Activated naive CD4-positive, alpha-beta T cell treated with anti-CD3 and anti-CD28 coated beads, Interleukin-2, amount 50 U/mL, for 72 hours (primary cell): ENCODE data around the gene KHNYN. TPM values are rescaled to one million over a fixed set of nuclear protein-coding genes. Genes with fewer than 3 reads are reported as not detected.
"Not testable (repeated sequence)": the region's sequence is repeated elsewhere in the genome, so short reads cannot be mapped to it uniquely, and the experiment has no call there.

Experiments
- ATAC-seq, 2 donors: fragments of 150-1000 bp; cut with Tn5 transposase; 2 replicates each; pipeline ENCODE4 v1.10.0; 2021; ENCODE audit warnings: mild to moderate bottlenecking in 2 of 2, moderate library complexity in 2 of 2
- DNase-seq, 2 donors: peaks; one replicate each; pipeline ENCODE4 v3.0.0; 2021 to 2022; ENCODE audit warnings: low spot score in 2 of 2
- H3K27ac Mint-ChIP-seq, 2 donors: one replicate each; pipeline ENCODE4 v1.8.0; 2022; ENCODE audit warnings: mild to moderate bottlenecking in 2 of 2, mixed read lengths in 2 of 2
- H3K36me3 Mint-ChIP-seq, 2 donors: one replicate each; pipeline ENCODE4 v1.8.0; 2022; ENCODE audit warnings: mixed read lengths in 2 of 2
- H3K9me3 Mint-ChIP-seq, 2 donors: one replicate each; pipeline ENCODE4 v1.8.0; 2022; ENCODE audit warnings: mixed read lengths in 2 of 2
- total RNA-seq, 2 donors: library from RNA; stranded (reverse); gene quantifications; one replicate each; pipeline ENCODE4 v1.2.3, GENCODE V29; 2022

Gene KHNYN
- total RNA-seq: 10 to 100 TPM; 70.1 to 70.6 TPM

- Mint-ChIP-seq H3K9me3 (no peaks in the 10 kb centered on the region), H3K36me3 (peaks cover 21 to 27% of the 10 kb centered on the region in 2 donors), H3K27ac (peak within 1 kb of the TSS; percentile 88 to 96)
- ATAC-seq (peak; percentile 84 to 89), DNase-seq (peak; percentile 85 to 92)
Observed at GRCh38 chr14:24429395-24430142, at the start of gene KHNYN, which contains the start of gene CBLN3. KHNYN (plus strand) TSS chr14:24429954; CDS start chr14:24430731, 777 bp downstream. CBLN3 (minus strand) TSS chr14:24429668; CDS start chr14:24429054, 614 bp downstream.

DNA sequence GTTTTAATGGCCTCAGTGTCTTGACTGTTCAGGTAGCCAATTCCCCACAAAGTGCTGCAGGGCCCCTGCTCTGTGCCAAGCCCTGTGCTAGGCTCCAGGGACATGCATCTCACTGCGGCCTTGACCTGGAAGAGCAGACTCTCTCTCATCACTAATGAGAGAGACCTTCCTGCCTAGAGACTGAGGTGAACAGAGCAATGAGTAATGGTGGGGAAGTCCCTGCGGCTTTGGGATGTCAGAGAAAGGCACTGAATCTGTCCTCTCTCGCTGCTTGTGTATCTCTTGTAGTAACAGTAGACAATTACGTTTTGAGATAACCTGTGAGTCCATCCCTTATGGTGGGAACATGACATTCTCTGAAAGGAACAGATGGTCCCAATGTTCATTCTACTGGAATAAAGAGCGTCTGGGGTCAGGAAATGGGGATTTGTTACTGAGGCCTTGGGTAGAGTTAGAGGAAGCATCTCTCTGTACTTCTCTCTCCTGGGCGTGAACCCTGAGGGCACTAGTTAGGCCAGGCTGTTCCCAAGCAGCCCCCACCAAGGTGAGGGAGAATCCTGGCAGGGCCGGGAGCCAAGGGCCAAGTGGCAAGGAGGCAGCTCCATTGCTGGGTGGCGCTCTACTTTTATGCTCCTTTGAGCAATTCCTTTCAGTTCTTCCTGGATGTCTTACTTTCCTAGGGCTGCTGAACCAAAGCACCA lies 48.2 kb upstream of the KHNYN start:
- DNase-seq: no peak
- peak; percentile 48 to 85 for ATAC-seq
- H3K36me3 Mint-ChIP-seq: no peaks in the 10 kb centered on the region
- no peak overlapping the region for H3K27ac Mint-ChIP-seq
- H3K9me3 Mint-ChIP-seq: no peaks in the 10 kb centered on the region

DNA sequence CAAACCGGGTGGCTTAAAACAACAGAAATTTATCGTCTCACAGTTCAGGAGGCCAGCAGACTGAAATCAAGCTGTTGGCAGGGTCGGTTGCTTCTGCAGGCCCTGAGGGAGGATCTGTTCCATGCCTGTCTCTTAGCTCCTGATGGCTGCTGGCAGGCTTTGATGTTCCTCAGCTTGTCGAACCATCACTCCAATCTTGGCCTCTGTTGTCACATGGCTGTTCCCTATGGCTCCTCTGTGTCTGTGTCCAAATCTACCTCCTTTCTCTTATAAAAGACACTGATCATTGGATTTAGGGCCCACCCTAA lies 47.7 kb upstream of the KHNYN start:
- Mint-ChIP-seq H3K36me3 (no peaks in the 10 kb centered on the region), H3K27ac (no peak overlapping the region), H3K9me3 (no peaks in the 10 kb centered on the region)
- DNase-seq: no peak
- no peak for ATAC-seq

GRCh38 chr14:24384169-24384568 lies 45.6 kb upstream of the KHNYN start:
- Mint-ChIP-seq H3K27ac (no peak overlapping the region), H3K9me3 (no peaks in the 10 kb centered on the region), H3K36me3 (no peaks in the 10 kb centered on the region)
- DNase-seq (no peak), ATAC-seq (no peak)

GRCh38 chr14:24385524-24385923 lies 44.2 kb upstream of the KHNYN start:
- Mint-ChIP-seq H3K27ac (no peak overlapping the region), H3K9me3 (no peaks in the 10 kb centered on the region), H3K36me3 (no peaks in the 10 kb centered on the region)
- DNase-seq (no peak), ATAC-seq (no peak)

DNA sequence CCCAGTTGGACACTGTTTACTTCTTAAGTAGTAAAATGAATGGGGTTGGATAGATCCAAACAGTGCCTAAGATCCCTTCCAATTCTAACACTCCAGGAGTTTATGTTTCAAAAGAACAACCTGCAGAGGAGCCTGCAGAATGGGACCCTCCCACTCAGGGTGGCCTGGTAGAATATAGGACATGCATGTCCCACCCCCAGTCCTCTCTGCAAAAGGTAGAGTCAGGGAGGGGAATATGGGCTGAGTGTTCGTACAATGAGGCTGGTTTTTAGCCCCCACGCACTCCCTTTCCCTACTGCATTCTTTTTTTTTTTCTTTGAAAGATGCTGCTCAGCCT lies 42.8 kb upstream of the KHNYN start:
- DNase-seq (no peak), ATAC-seq (no peak)
- Mint-ChIP-seq H3K9me3 (no peaks in the 10 kb centered on the region), H3K36me3 (no peaks in the 10 kb centered on the region), H3K27ac (no peak overlapping the region)

DNA sequence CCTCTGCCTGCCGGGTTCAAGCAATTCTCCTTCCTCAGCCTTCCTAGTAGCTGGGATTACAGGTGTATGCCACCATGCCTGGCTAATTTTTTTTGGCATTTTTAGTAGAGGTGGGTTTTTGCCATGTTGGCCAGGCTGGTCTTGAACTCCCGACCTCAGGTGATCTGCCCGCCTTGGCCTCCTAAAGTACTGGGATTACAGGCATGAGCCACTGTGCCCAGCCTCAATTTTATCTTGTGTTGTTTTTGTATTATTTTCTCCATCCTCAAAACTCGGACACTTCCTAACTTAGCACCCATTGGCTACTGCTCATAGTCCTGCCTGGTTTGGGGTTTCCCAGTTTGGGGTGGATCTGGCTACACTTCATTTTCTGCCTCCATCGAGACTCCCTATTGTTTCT lies 42.2 kb upstream of the KHNYN start:
- ATAC-seq, H3K27ac Mint-ChIP-seq, H3K36me3 Mint-ChIP-seq, H3K9me3 Mint-ChIP-seq, DNase-seq: not testable (repeated sequence)

DNA sequence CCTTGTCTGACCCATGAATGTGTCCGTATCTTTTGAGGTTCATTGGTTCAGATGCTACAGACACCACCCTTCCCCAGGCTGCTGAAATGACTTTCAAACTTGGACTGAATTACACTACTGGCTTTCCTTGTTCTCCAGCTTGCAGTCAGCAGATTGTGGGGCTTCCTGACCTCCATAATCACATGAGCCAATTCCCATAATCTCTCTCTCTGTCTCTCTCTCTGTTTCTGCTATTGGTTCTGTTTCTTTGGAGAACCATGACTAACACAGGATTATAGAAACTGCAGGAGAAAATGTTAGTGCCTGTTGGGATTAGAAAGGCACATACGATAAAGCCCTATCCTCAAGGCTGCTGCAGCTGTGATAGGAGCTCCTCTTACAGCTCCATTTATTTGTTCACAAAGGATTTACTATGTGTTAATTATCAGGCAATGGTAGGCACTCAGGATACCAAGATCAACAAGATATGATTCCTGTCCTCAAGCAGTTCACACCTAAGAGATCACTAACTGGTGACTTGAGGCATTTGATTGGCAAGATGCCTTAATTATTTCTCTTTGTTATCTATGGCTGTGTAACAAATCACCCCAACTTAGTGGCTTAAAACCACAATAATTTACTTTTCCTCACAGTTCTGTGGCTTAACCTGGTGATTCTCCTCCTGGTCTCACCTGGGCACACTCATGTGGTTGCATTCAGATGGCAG lies 41.1 kb upstream of the KHNYN start:
- H3K36me3 Mint-ChIP-seq: no peaks in the 10 kb centered on the region
- ATAC-seq (no peak), DNase-seq (no peak)
- no peak overlapping the region for H3K27ac Mint-ChIP-seq
- H3K9me3 Mint-ChIP-seq: no peaks in the 10 kb centered on the region

- DNase-seq (no peak), ATAC-seq (no peak)
- Mint-ChIP-seq H3K27ac (no peak overlapping the region), H3K9me3 (no peaks in the 10 kb centered on the region), H3K36me3 (no peaks in the 10 kb centered on the region)
Observed at GRCh38 chr14:24389226-24389848, 40.4 kb upstream of the KHNYN start.

DNA sequence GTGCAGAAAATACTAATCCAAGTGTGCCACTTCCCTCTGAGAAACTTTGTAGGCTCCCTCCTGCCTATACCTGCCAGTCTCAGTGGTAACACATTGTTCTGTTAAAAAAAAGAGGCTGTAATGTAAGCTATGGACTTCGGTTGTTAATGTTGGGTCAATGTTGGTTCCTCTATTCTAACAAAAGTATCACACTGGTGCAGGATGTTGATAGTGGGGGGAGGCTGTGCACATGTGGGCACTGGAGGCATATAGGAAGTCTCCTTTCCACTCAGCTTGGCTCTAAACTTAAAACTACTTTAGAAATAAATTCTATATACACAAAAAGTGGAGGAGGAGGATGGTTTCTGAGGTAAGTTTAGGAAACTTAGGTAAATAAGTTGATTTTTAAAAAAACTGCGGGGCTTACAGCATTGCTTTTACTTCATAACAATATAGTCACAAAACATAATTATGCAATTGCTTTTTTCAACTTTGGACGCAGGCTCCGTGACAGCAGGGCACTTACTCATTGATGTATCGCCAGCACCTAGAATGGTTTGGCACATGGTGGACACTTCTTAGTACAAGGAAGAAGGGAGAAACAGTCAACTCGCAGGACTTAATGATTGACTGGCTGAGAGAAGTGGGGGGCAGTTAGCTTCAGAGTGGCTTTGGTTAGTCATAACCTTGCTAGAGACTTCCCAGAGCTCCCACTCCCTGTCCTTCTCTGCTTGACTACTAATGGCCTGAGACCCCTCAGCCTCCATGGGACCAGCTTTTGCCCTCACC lies 38.9 kb upstream of the KHNYN start:
- Mint-ChIP-seq H3K9me3 (no peaks in the 10 kb centered on the region), H3K27ac (no peak overlapping the region), H3K36me3 (no peaks in the 10 kb centered on the region)
- ATAC-seq: no peak
- DNase-seq: no peak

DNA sequence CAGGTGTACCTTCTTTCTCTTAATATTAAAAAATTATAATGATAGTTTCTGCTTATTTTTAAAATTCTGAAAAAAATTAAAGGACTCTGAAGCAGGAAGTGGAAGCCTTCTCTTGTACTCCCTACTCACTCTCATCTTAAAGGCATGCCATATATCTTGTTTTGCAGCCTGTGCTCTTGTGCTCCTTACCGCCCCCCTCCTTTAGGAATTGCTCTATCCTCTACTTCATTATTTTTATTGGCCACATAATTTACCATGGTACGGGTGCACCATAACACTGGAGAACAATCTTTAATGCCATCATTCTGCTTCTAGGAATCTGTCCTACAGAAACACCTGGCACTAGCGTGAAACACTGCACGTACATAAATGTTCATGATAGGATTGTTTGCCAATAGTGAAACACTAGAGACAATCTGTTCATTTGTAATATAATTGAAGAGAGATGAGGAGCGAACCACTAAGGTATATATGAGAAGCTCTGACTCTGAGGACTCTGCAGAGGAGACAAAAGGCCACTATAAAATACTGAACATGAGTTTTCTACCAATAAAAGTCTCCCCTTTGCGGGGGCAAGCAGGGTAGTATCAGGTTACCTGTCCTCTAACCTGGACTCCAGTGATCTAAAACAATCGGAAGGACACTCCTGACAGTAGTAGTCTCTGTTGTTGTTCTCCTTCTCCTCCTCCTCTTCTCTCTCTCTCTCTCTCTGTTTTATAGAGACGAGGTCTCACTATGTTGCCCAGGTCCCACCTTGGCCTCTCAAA lies 37.2 kb upstream of the KHNYN start:
- H3K36me3 Mint-ChIP-seq: no peaks in the 10 kb centered on the region
- DNase-seq (no peak), ATAC-seq (no peak)
- no peaks in the 10 kb centered on the region for H3K9me3 Mint-ChIP-seq
- no peak overlapping the region for H3K27ac Mint-ChIP-seq

DNA sequence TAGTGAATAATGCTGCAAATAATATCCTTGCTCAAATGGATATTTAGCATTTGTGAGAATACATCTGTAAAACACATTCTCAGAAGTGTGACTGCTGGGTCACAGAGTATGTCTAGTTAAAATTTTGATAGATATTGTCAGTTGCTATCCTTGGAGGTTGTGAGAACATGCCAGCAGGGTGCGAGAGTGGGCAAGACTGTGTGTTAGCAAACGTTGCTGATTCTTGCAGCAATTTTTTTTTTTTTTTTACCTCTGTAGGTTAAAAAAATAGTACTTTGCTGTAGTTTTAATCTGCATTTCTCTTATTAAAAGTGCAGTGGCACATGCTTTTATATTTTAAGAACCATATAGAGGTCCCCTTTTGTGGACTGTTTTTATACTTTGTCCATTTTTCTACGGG lies 35.5 kb upstream of the KHNYN start:
- DNase-seq: no peak
- H3K36me3 Mint-ChIP-seq: no peaks in the 10 kb centered on the region
- ATAC-seq: no peak
- no peak overlapping the region for H3K27ac Mint-ChIP-seq
- no peaks in the 10 kb centered on the region for H3K9me3 Mint-ChIP-seq

GRCh38 chr14:24395609-24396582 lies 33.9 kb upstream of the KHNYN start:
- ATAC-seq: no peak
- H3K9me3 Mint-ChIP-seq: no peaks in the 10 kb centered on the region
- DNase-seq: no peak
- no peak overlapping the region for H3K27ac Mint-ChIP-seq
- no peaks in the 10 kb centered on the region for H3K36me3 Mint-ChIP-seq

- no peak overlapping the region for H3K27ac Mint-ChIP-seq
- H3K9me3 Mint-ChIP-seq: no peaks in the 10 kb centered on the region
- no peak for DNase-seq
- H3K36me3 Mint-ChIP-seq: no peaks in the 10 kb centered on the region
- no peak for ATAC-seq
Observed at GRCh38 chr14:24397639-24398292, 32.0 kb upstream of the KHNYN start.

- no peak for ATAC-seq
- no peak for DNase-seq
- Mint-ChIP-seq H3K36me3 (no peaks in the 10 kb centered on the region), H3K9me3 (no peaks in the 10 kb centered on the region), H3K27ac (no peak overlapping the region)
Observed at GRCh38 chr14:24398293-24398652, 31.5 kb upstream of the KHNYN start.
